CD14-positive monocyte (primary cell): ENCODE measurements around the gene KCNK3. TPM values are rescaled to one million over a fixed set of nuclear protein-coding genes. Genes with fewer than 3 reads are reported as not detected.

Experiments
- DNase-seq, 3 donors: peaks; one replicate each; pipeline ENCODE4 v3.0.0-alpha.2; 2011 to 2022
- H2AFZ ChIP-seq: 2 replicates; pipeline ENCODE4 v1.6.0; 2012; ENCODE audit warnings: mild to moderate bottlenecking, low read depth, low read length, inconsistent platforms; ENCODE audit not compliant: insufficient read depth, poor library complexity, severe bottlenecking
- H3K27ac ChIP-seq, 2 donors: 1 replicate in 1 of 2; 2 replicates in 1 of 2; pipeline ENCODE4 v1.5.1; 2012 to 2013; ENCODE audit warnings: low read length in 2 of 2, control low read depth in 1 of 2, inconsistent platforms in 1 of 2, low read depth in 1 of 2, mild to moderate bottlenecking in 1 of 2
- H3K27me3 ChIP-seq, 2 donors: one replicate each; pipeline versions ENCODE4 v1.6.0 to v1.6.1; 2011 to 2013; ENCODE audit warnings: low read length in 2 of 2; ENCODE audit not compliant: control insufficient read depth in 2 of 2, insufficient read depth in 2 of 2
- H3K36me3 ChIP-seq, 2 donors: replicated peaks in 1 of 2; 1 replicate in 1 of 2; 2 replicates in 1 of 2; pipeline versions ENCODE4 v1.5.1 to v1.6.1; 2012 to 2013; ENCODE audit warnings: low read length in 2 of 2, control low read depth in 1 of 2, inconsistent platforms in 1 of 2, mild to moderate bottlenecking in 1 of 2; ENCODE audit not compliant: insufficient read depth in 2 of 2, control insufficient read depth in 1 of 2
- H3K4me1 ChIP-seq, 2 donors: 1 replicate in 1 of 2; 2 replicates in 1 of 2; pipeline versions ENCODE4 v1.5.1 to v1.6.1; 2012 to 2013; ENCODE audit warnings: low read length in 2 of 2, control low read depth in 1 of 2, inconsistent platforms in 1 of 2, mild to moderate bottlenecking in 1 of 2, moderate library complexity in 1 of 2; ENCODE audit not compliant: insufficient read depth in 2 of 2, control insufficient read depth in 1 of 2
- H3K4me2 ChIP-seq: replicated peaks from 2 replicates; pipeline ENCODE3; 2012; ENCODE audit warnings: low read length, moderate library complexity, mild to moderate bottlenecking; ENCODE audit not compliant: poor library complexity, severe bottlenecking; ENCODE audit errors: extremely low read depth
- H3K4me3 ChIP-seq, 3 experiments: fragments of 200-600 bp in 1 of 3; sonication (generic) in 1 of 3; replicated peaks in 1 of 3; 1 replicate in 2 of 3; 2 replicates in 1 of 3; pipeline ENCODE4 v1.5.1; 2011 to 2013; ENCODE audit warnings: low read length in 3 of 3, mild to moderate bottlenecking in 3 of 3, control low read depth in 2 of 3, low read depth in 2 of 3, inconsistent platforms in 1 of 3, moderate library complexity in 1 of 3
- H3K79me2 ChIP-seq: 2 replicates; pipeline ENCODE4 v1.6.0; 2012; ENCODE audit warnings: mild to moderate bottlenecking, control low read depth, inconsistent platforms, low read length, moderate library complexity; ENCODE audit not compliant: insufficient read depth
- H3K9ac ChIP-seq: 2 replicates; pipeline ENCODE4 v1.6.0; 2017; ENCODE audit warnings: low read length, mild to moderate bottlenecking; ENCODE audit not compliant: insufficient read depth, poor library complexity, severe bottlenecking
- H3K9me3 ChIP-seq, 2 donors: replicated peaks in 1 of 2; 1 replicate in 1 of 2; 2 replicates in 1 of 2; pipeline versions ENCODE4 v1.5.1 to v1.6.1; 2012 to 2013; ENCODE audit warnings: low read length in 2 of 2, control low read depth in 1 of 2; ENCODE audit not compliant: control insufficient read depth in 1 of 2, insufficient read depth in 1 of 2
- H4K20me1 ChIP-seq: 2 replicates; pipeline ENCODE4 v1.6.0; 2012; ENCODE audit warnings: mild to moderate bottlenecking, low read length, control low read depth, moderate library complexity; ENCODE audit not compliant: insufficient read depth
- H3K27ac Mint-ChIP-seq, 7 donors: one replicate each; pipeline ENCODE4 v1.8.0; 2020; ENCODE audit warnings: mild to moderate bottlenecking in 7 of 7, mixed read lengths in 7 of 7, moderate library complexity in 6 of 7, inconsistent platforms in 2 of 7
- H3K27me3 Mint-ChIP-seq, 3 donors: one replicate each; pipeline ENCODE4 v1.8.0; 2021 to 2022; ENCODE audit warnings: low read depth in 3 of 3, mild to moderate bottlenecking in 3 of 3, mixed read lengths in 3 of 3, moderate library complexity in 3 of 3, inconsistent platforms in 1 of 3
- H3K36me3 Mint-ChIP-seq, 2 donors: one replicate each; pipeline ENCODE4 v1.8.0; 2020; ENCODE audit warnings: mixed read lengths in 2 of 2, inconsistent platforms in 1 of 2, mild to moderate bottlenecking in 1 of 2
- H3K4me1 Mint-ChIP-seq: one replicate; pipeline ENCODE4 v1.8.0; 2020; ENCODE audit warnings: mild to moderate bottlenecking, mixed read lengths
- H3K4me3 Mint-ChIP-seq, 2 donors: one replicate each; pipeline ENCODE4 v1.8.0; 2020; ENCODE audit warnings: mild to moderate bottlenecking in 2 of 2, mixed read lengths in 2 of 2, moderate library complexity in 1 of 2
- H3K9me3 Mint-ChIP-seq, 7 donors: one replicate each; pipeline ENCODE4 v1.8.0; 2020 to 2022; ENCODE audit warnings: mixed read lengths in 7 of 7, mild to moderate bottlenecking in 6 of 7, moderate library complexity in 6 of 7, inconsistent platforms in 2 of 7
- WGBS: methylation state at CpG from one replicate; pipeline ENCODE4 v1.1.5; 2013; ENCODE audit warnings: missing lambda C conversion rate; ENCODE audit not compliant: insufficient coverage; 5-methylcytosine and 5-hydroxymethylcytosine counted together
- intact Hi-C, 2 donors: fragments of 100-400 bp; cut with micrococcal nuclease; formaldehyde crosslinking; loops; one replicate each; pipeline versions ENCODE4 v1.15.0 to v1.15.1; 2023
- polyA plus RNA-seq, 3 donors: library from polyadenylated mRNA; depleted of rRNA in 1 of 3; unstranded in 2 of 3; stranded (reverse) in 1 of 3; fragments of 300-500 nt in 2 of 3; fragments of >200 nt in 1 of 3; fragmentation: Illumina TruSeq in 2 of 3; gene quantifications; 1 replicate in 2 of 3; 2 replicates in 1 of 3; pipeline ENCODE4 v1.2.3, GENCODE V29; 2012 to 2021
- TF ChIP-seq, protein P1 (sequence below): fragments of 200-600 bp; IDR thresholded peaks from one replicate; pipeline ENCODE4 v1.8.0; 2022; ENCODE audit warnings: antibody characterized with exemption, mild to moderate bottlenecking

The KCNK3 gene
- polyA plus RNA-seq, 3 donors: not detected

DNA sequence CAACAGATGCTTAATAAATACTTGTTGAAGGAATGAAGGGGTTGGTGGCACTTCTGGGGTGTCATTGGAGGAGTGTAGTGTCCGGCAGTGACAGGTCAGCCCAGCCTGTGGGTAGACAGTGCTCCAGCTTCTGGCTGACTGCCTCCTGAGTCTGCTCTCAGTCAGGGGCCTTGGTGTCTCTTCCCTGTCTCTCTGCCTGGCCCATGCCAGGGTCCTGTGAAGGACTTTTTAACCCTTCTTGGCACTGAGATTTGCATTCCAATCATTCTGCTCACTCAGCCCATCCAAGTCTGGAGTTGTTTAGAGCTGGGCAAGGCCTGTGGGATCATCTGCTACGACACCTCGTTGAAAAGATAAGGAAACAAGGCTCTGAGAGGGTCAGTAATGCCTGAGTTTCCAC is 1.4 kb upstream of the KCNK3 start:
- H3K4me3 Mint-ChIP-seq: peak overlapping the region in 1 of 2 donors; percentile 37
- Histone ChIP-seq H3K4me2 (no peak overlapping the region), H4K20me1 (no peaks in the 10 kb centered on the region), H3K4me3 (no peak overlapping the region), H3K9ac (no peak overlapping the region), H3K27me3 (peaks cover 44 to 72% of the 10 kb centered on the region in 2 donors), H3K36me3 (no peaks in the 10 kb centered on the region), H3K4me1 (no peaks in the 10 kb centered on the region), H2AFZ (no peak overlapping the region), H3K27ac (no peak overlapping the region), H3K9me3 (peaks cover 0 to 8% of the 10 kb centered on the region in 2 donors), H3K79me2 (no peaks in the 10 kb centered on the region)
- TF ChIP-seq, protein P1, sequence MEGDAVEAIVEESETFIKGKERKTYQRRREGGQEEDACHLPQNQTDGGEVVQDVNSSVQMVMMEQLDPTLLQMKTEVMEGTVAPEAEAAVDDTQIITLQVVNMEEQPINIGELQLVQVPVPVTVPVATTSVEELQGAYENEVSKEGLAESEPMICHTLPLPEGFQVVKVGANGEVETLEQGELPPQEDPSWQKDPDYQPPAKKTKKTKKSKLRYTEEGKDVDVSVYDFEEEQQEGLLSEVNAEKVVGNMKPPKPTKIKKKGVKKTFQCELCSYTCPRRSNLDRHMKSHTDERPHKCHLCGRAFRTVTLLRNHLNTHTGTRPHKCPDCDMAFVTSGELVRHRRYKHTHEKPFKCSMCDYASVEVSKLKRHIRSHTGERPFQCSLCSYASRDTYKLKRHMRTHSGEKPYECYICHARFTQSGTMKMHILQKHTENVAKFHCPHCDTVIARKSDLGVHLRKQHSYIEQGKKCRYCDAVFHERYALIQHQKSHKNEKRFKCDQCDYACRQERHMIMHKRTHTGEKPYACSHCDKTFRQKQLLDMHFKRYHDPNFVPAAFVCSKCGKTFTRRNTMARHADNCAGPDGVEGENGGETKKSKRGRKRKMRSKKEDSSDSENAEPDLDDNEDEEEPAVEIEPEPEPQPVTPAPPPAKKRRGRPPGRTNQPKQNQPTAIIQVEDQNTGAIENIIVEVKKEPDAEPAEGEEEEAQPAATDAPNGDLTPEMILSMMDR: no peak
- intact Hi-C loops: no loop called here
- WGBS: 71% methylated on average over 3 of the region's 3 CpGs
- H3K36me3 Mint-ChIP-seq: no peaks in the 10 kb centered on the region
- peaks cover 0 to 11% (median 3%) of the 10 kb centered on the region in 7 donors for H3K9me3 Mint-ChIP-seq
- DNase-seq: no peak
- peaks cover 2% of the 10 kb centered on the region for H3K4me1 Mint-ChIP-seq
- H3K27me3 Mint-ChIP-seq: peaks cover 64 to 74% (median 69%) of the 10 kb centered on the region in 3 donors
- no peak overlapping the region for H3K27ac Mint-ChIP-seq

DNA sequence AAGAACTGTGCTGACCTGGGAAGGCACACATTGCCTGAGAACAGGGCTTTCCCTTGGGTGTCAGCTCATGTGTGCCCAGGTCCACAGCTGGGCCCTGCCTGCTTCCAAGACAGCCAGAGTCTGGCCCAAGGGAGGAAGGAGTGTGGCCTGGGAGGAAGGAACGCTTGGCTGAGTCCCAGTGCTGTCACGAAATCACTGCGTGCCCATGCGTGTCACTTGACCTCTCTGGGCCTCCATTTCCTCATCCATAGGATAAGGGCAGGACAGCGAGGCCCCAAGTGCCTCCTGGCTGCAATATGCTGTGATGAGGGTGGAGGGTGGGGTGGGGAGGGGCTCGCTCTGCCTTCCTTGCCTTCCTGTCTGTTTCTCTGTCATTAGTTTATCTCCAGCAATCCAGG is 642 bp upstream of the KCNK3 start:
- intact Hi-C loops: no loop called here
- H3K4me3 Mint-ChIP-seq: peak overlapping the region in 1 of 2 donors; percentile 82

More for the DNA sequence above, 642 bp upstream of the KCNK3 start:
- Histone ChIP-seq H3K36me3 (no peaks in the 10 kb centered on the region), H3K9ac (no peak overlapping the region), H4K20me1 (no peaks in the 10 kb centered on the region), H2AFZ (no peak overlapping the region), H3K79me2 (no peaks in the 10 kb centered on the region), H3K4me2 (no peak overlapping the region), H3K27ac (no peak overlapping the region), H3K9me3 (peaks cover 0 to 8% of the 10 kb centered on the region in 2 donors), H3K27me3 (peaks cover 44 to 72% of the 10 kb centered on the region in 2 donors), H3K4me3 (no peak overlapping the region), H3K4me1 (no peaks in the 10 kb centered on the region)
- peaks cover 2% of the 10 kb centered on the region for H3K4me1 Mint-ChIP-seq
- 40% methylated on average over 3 of the region's 6 CpGs for WGBS
- TF ChIP-seq, protein P1: no peak
- H3K36me3 Mint-ChIP-seq: no peaks in the 10 kb centered on the region
- DNase-seq: no peak
- H3K27ac Mint-ChIP-seq: no peak overlapping the region
- H3K9me3 Mint-ChIP-seq: peaks cover 0 to 11% (median 3%) of the 10 kb centered on the region in 7 donors
- peaks cover 62 to 75% (median 64%) of the 10 kb centered on the region in 3 donors for H3K27me3 Mint-ChIP-seq
